DMS153 (cell line): ENCODE results near the gene KIF6.

Experiments
- DNase-seq: peaks from one replicate; lab custom pipeline; 2025; lab: John Stamatoyannopoulos, UW

The KIF6 gene

GRCh38 chr6:39380837-39381549 is 344.2 kb downstream of the KIF6 start:
- DNase-seq: no peak

DNA sequence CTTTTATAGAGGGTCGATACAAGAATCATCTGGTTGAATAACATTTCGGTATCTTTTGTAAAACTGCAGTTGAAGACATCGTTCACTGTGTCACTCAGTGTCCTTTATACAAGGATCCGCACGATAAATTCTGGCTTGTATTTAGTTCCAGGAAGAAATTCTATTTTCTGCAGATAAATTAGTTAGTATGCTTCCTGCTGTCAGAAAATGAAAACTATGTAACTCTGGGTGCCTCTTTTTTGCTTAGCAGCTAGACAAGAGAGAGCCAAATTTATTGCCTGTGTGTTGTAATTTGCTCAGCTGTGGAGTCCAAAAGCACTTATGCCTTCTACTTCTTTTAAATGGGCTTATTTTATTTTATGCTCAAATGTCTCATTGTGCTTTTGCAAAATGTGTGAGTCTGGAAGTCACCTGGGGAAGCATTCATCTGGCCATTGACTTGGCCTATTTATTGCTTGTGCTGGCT is 346.2 kb downstream of the KIF6 start:
- DNase-seq: no peak

DNA sequence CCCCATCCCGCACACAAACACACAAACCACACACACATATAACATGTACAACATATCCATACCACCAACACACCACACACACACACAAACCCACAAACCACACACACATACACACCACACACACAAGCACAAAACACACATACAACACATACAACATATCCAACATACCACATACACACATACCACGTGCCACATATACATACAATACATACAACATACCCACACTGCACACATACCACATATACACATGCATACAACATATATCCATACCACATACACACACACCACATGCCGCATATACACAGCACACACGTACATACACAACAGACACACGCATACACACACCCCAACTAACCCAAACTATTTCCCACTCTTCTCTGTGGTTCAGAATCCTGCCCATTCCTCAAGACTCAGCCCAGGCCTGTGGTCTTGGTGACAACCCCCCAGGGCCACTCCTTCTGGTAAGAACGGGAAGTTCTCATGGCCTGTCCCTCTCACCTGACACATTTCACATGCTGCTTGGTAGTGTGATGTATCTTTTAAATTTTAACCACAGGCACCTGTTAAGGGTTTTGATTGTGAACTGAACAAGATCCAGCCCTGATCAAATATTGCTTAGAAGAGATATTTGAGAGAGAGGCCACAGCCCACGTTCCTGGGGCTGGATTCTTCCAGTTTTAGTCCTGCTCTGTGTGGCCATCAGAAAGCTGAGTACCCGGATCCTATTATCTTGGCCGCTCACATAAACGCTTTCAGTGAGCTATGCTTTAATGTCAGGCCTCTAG is 346.8 kb downstream of the KIF6 start:
- DNase-seq: no peak

DNA sequence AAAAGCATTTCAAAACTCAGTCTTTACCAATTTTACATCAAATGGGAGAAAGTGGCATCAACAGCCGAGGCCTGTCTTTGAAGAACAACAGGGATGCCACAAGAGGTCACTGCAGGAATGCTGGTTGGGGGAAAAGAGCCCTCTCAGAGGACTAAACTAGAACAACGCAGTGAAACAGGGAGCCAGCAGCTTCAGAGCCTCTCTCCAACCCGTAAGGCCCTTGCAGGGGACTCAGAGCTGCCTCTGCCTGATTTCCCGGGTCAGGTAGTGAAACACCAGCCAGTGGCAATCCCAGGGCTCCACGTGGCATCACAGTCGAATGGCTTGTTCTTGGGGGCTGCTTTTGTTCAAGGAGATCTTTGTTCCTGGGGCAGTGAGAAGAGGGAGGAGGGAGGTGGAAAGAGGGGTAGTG is 347.7 kb downstream of the KIF6 start:
- peak; percentile 38 for DNase-seq

- no peak for DNase-seq
Measured at GRCh38 chr6:39375405-39375804, 349.8 kb downstream of the KIF6 start.

GRCh38 chr6:39370390-39370789 is 354.8 kb downstream of the KIF6 start:
- no peak for DNase-seq

DNA sequence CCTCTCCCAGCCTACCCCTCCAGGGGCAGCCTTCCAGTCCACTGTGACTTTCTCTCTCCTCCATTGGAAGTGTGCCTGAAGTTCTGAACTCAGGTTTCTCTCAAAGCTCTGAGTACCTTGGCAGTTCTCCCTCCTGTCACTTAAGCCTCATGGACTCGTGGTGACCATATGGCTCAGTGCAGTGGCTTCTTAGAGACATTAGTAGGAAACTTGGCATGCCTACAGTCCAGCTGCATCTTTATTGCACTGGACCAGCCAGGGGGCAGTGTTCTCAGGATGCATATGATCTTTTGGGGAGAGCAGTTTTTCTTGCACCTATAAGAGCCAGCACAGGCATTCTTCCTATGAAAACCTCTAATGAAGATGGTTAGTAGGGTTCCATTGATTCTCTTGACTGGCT is 355.2 kb downstream of the KIF6 start:
- no peak for DNase-seq

GRCh38 chr6:39367700-39368099 is 357.5 kb downstream of the KIF6 start:
- no peak for DNase-seq

GRCh38 chr6:39366931-39367618 is 358.1 kb downstream of the KIF6 start:
- no peak for DNase-seq

GRCh38 chr6:39365281-39366074 is 359.7 kb downstream of the KIF6 start:
- no peak for DNase-seq

GRCh38 chr6:39363280-39363679 is 361.9 kb downstream of the KIF6 start:
- no peak for DNase-seq

GRCh38 chr6:39362487-39362865 is 362.7 kb downstream of the KIF6 start:
- peak; percentile 25 for DNase-seq

DNA sequence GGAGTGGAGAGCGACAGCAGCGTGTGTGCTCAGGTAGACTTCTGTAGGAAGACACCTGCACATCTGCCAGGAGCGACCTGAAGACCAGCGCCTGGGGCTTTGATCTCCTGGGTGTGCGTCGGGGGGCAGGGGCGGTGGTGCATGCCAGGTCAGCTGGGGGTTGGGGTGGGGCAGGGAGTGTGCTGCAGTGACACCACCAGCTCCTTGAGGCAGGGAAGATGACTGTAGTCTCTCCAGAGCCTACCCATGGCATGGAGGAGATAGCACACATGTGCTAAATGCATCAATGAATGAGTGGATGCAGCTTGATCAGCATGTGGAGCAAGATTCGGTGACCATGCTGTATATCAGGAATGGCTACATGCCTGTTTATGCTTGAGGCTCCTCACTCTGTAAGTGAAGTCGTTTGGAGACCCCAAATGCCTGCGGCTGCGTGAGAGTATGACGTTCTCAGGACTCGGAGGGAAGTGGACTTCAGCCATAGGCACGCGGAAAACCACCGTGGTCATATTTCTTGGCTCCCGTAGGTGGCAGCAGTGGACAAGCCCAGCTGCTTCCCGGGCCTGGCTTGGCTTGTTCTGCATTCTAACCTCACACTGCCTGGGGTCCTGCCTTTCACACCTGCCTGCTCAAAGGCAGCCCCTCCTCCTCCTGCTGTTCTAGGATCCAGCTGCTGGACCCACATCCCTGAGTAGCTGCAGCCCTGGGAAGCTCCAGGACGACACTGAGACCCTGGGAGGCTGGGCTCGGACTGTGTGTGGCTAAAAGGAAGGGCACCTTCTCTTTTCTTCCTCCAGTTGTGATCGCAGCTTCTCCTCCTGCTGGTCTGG is 363.3 kb downstream of the KIF6 start:
- DNase-seq: peak; percentile 40

DNA sequence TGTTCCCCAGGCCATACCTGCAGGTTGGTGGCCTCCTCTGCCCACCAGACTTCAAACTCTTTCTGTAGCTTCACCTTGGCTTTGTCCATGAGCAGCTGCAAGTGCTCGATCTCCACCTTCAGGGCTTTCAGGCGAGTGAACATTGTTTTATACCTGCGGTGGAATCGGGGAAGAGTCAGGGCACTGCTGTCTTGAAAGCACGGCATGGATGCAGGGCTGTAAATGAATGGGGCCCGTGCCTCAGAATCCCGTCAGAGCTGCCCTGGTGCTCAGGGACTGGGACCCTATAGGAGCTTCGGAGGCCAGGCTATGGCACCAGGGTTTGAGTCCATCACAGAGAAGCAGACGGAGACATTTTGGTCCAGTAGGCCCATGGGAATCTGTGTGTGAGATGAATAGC is 364.8 kb downstream of the KIF6 start:
- DNase-seq: no peak

- peak; percentile 84 for DNase-seq
Measured at GRCh38 chr6:39357998-39358686, 367.1 kb downstream of the KIF6 start.

DNA sequence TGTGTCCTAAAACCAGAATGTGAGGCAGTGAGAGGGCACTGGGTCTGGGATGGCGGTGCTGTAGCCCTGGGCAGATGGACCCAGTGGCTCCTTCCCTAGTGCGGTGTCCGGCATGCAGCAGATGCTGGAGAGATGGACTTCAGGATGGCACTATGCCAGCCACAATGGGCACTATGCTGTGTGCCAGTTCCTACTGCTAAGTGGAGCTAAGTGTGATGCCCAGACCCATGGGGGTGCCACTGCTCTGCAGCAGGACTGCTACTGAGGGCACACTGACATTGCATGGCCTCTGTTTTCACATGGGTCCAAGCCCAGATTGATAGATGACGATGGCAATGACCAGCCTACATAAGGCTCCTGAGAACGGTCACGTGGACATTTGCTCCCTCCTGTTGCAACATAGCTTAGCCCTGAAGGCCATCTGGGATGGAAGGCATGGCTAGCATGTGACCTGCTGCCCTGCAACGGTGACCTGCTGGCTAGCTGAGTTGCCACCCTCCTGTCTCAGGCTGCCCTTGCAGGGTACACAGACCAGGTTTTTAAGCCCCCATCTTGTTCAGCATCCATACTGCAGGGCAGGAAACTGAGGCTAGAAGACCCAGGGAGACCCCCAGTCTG is 371.4 kb downstream of the KIF6 start:
- no peak for DNase-seq

DNA sequence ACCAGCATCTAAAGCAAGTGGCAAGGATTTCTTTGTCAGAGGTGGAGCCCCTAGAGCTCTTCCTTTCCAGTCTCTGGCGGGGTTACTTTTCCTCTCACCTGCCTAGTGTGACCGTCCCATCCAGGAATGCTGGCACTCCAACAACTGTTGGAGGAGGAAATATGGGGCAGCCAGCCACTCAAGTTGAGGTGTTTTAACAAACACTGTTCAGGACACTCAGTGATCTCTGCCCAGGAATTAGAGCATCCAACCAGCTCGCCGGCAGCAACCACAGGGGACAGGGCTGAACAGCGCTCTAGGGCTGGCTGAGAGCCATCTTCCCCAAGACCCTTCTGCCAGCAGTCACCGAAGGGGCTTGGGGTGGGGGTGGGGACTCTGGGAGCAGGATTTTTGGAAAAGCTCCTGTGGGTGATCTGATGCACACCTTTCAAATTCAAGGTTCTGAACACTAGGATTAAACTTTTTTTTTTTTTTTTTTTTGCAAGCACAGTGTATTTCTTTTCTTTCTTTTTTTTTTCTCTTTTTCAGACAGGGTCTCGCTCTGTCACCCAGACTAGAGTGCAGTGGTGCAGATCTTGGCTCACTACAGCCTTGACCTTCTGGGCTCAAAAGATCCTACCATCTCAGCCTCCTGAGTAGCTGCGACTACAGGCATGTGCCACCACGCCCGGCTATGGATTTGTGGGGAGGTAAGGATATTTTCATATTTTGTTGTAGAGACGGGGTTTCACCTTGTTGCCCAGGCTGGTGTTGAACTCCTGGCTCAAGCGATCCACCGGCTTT is 374.3 kb downstream of the KIF6 start:
- DNase-seq: no peak

GRCh38 chr6:39348740-39349139 is 376.5 kb downstream of the KIF6 start:
- no peak for DNase-seq

DNA sequence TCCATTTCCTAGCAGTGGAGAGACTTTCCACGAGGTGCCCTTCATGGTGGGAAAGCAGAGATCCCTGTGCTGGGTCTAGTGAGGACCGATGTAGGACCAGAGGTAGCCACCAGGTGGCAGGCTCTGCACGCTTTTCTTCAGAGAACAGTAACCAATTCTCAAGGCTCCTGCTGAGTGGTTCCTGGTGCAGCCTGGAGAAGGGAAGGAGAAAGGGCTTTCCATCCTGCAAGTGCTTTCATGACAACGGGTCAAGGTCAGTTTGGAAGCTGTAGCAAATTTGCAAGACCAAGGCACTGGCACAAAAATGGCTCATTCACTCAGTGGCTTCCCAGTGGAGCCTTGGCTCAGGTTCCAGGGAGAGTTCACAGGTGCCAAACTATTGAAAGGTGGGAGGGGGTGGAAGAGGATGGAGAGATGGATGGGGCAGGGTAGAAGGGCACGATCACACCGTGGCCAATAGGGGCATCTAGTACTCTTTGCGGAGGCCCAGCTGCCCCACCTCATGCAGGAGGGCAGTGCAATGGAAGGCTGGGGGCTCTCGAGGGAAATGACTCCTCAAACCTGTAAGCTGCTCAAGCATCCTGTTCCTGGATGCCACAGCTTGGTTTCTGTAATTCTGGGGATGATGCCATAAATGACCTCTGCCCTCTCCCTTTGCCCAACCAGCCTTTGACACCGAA is 377.2 kb downstream of the KIF6 start:
- DNase-seq: no peak
